Measurements from ENCODE around the gene RBMS3. TPM values are rescaled to one million over a fixed set of nuclear protein-coding genes. Genes with fewer than 3 reads are reported as not detected.

RBMS3 gene
- total RNA-seq, 1 experiment from 2014 or later: 74.2 TPM

- CTCF ChIA-PET: interaction anchor here (0.6 kb wide), 1 partner anchor 9 kb away, joined by 4 read pairs; no protein-coding TSS in a partner anchor
- POLR2A ChIA-PET: interaction anchor here (0.7 to 1.2 kb wide), 5 partner anchors 10 to 402 kb away, joined by 4 to 5 read pairs (median 5); no protein-coding TSS in a partner anchor
- BruUV-seq (replicated peaks): no TSS peak
Observed at GRCh38 chr3:29683018-29683993, 402.4 kb downstream of the RBMS3 start.

GRCh38 chr3:29686889-29687592, 406.2 kb downstream of the RBMS3 start:
- no peaks in the 10 kb centered on the region for H3K9me3 Mint-ChIP-seq (ENCODE audit: unreplicated experiment)
- ChIA-PET CTCF (no interaction called here), POLR2A (interaction anchor here (0.6 kb wide), 1 partner anchor 118 kb away, joined by 3 read pairs; no protein-coding TSS in a partner anchor)
- no peak for DNase-seq (ENCODE audit: unreplicated experiment)
- H3K4me1 Mint-ChIP-seq (ENCODE audit: insufficient read depth, unreplicated experiment): peaks cover 15% of the 10 kb centered on the region
- no peak overlapping the region for H3K4me3 Mint-ChIP-seq (ENCODE audit: unreplicated experiment)
- no peak for TF ChIP-seq CTCF (IDR thresholded peaks at IDR 0.05; ENCODE audit: unreplicated experiment)
- peak overlapping the region; percentile 54 for H3K27ac Mint-ChIP-seq (ENCODE audit: low read depth, unreplicated experiment)
- H3K27me3 Mint-ChIP-seq (ENCODE audit: insufficient read depth, unreplicated experiment): no peaks in the 10 kb centered on the region
- peaks cover 3% of the 10 kb centered on the region for H3K36me3 Mint-ChIP-seq (ENCODE audit: insufficient read depth, unreplicated experiment)
- BruUV-seq (replicated peaks): no TSS peak
- intact Hi-C loops (cut with micrococcal nuclease): no loop called here

More at GRCh38 chr3:29683018-29683993, 402.4 kb downstream of the RBMS3 start:
- peaks cover 15% of the 10 kb centered on the region for H3K4me1 Mint-ChIP-seq (ENCODE audit: insufficient read depth, unreplicated experiment)
- H3K36me3 Mint-ChIP-seq (ENCODE audit: insufficient read depth, unreplicated experiment): peaks cover 18% of the 10 kb centered on the region
- peak; percentile 64 for DNase-seq (ENCODE audit: unreplicated experiment)
- intact Hi-C loops (cut with micrococcal nuclease): no loop called here
- TF ChIP-seq CTCF (IDR thresholded peaks at IDR 0.05; ENCODE audit: unreplicated experiment): no peak
- H3K27me3 Mint-ChIP-seq (ENCODE audit: insufficient read depth, unreplicated experiment): no peaks in the 10 kb centered on the region
- peak overlapping the region; percentile 2 for H3K4me3 Mint-ChIP-seq (ENCODE audit: unreplicated experiment)
- H3K27ac Mint-ChIP-seq (ENCODE audit: low read depth, unreplicated experiment): peak overlapping the region; percentile 79
- H3K9me3 Mint-ChIP-seq (ENCODE audit: unreplicated experiment): no peaks in the 10 kb centered on the region

GRCh38 chr3:29690686-29691353, 409.9 kb downstream of the RBMS3 start:
- Mint-ChIP-seq H3K36me3 (ENCODE audit: insufficient read depth, unreplicated experiment) (no peaks in the 10 kb centered on the region), H3K27me3 (ENCODE audit: insufficient read depth, unreplicated experiment) (no peaks in the 10 kb centered on the region), H3K27ac (ENCODE audit: low read depth, unreplicated experiment) (peak overlapping the region; percentile 91), H3K4me3 (ENCODE audit: unreplicated experiment) (no peak overlapping the region), H3K4me1 (ENCODE audit: insufficient read depth, unreplicated experiment) (peaks cover 24% of the 10 kb centered on the region), H3K9me3 (ENCODE audit: unreplicated experiment) (no peaks in the 10 kb centered on the region)
- POLR2A ChIA-PET: interaction anchor here (1.0 kb wide), 1 partner anchor 11 kb away, joined by 3 read pairs; no protein-coding TSS in a partner anchor
- CTCF ChIA-PET: no interaction called here
- intact Hi-C loops (cut with micrococcal nuclease): loop anchor here (10.0 kb wide), 1 partner anchor 766 kb away; no protein-coding TSS in a partner anchor
- DNase-seq (ENCODE audit: unreplicated experiment): no peak
- no peak for TF ChIP-seq CTCF (IDR thresholded peaks at IDR 0.05; ENCODE audit: unreplicated experiment)
- BruUV-seq (replicated peaks): no TSS peak

Measured in MCF 10A (cell line).